ENCODE data around the gene INTS7. TPM values are rescaled to one million over a fixed set of nuclear protein-coding genes. Genes with fewer than 3 reads are reported as not detected.
"Not testable (repeated sequence)": the region's sequence is repeated elsewhere in the genome, so short reads cannot be mapped to it uniquely, and the experiment has no call there.

The INTS7 gene
- total RNA-seq, 2 donors from 2014 or later: 27.6 to 32.8 TPM

DNA sequence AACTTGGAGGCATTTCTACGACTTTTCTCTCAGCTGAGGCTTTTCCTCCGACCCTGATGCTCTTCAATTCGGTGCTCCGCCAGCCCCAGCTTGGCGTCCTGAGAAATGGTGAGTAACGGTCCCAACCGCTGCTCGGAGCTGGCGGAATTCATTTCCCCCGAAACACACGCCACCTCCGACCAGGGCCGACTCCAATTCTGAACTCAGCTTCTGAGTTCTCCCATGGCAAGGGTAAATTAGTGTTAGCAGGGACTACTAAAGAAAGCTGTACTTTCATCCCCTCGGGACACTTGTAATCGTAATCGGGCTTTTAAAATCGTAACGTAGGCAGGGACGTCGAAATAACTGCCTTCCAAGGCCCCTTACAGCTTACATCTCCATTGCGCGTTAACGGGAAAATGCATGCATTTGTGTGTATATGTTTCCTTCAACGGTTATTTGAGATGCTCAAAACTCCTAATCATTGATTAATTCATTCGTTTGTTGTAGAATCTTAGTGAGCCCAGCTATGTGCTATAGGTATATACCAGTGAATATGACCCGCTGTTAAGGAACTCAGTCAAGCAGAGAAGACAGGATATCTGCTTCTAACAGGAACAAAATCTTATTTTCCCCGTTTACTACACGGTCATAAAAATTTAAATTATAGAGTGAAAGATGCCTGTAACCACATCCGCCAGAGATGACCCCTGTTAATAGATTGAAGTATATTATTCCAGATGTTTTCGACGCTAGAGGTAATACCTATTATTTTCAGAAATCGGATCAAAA lies 663 bp upstream of the INTS7 start:
- Mint-ChIP-seq H3K27ac (peak overlapping the region; percentile 99), H3K27me3 (ENCODE audit: insufficient read depth) (no peaks in the 10 kb centered on the region), H3K9me3 (peaks cover 6% of the 10 kb centered on the region), H3K4me3 (peak overlapping the region; percentile 96), H3K4me1 (peaks cover 35% of the 10 kb centered on the region), H3K36me3 (ENCODE audit: low read depth) (peaks cover 25% of the 10 kb centered on the region)
- 1 to 2% methylated on average over 24 to 32 of the region's 32 CpGs for WGBS, 2 experiments (ENCODE audit: insufficient coverage in 1 of 2, insufficient read length in 1 of 2)
- Histone ChIP-seq H3K36me3 (ENCODE audit: control insufficient read depth, insufficient read depth, low read length) (peaks cover 13% of the 10 kb centered on the region), H3K9me3 (ENCODE audit: control insufficient read depth, low read length) (no peaks in the 10 kb centered on the region), H3K27me3 (ENCODE audit: control insufficient read depth, insufficient read depth, low read length, poor library complexity, severe bottlenecking) (no peaks in the 10 kb centered on the region), H3K9ac (ENCODE audit: extremely low read depth, low read length, poor library complexity, severe bottlenecking) (peak overlapping the region; percentile 90), H3K4me3 (ENCODE audit: low read length) (peak overlapping the region; percentile 92), H3K4me1 (ENCODE audit: control insufficient read depth, insufficient read depth, low read length) (no peaks in the 10 kb centered on the region), H3K27ac (ENCODE audit: low read depth, low read length) (peak overlapping the region; percentile 16)
- TF ChIP-seq, protein P1, sequence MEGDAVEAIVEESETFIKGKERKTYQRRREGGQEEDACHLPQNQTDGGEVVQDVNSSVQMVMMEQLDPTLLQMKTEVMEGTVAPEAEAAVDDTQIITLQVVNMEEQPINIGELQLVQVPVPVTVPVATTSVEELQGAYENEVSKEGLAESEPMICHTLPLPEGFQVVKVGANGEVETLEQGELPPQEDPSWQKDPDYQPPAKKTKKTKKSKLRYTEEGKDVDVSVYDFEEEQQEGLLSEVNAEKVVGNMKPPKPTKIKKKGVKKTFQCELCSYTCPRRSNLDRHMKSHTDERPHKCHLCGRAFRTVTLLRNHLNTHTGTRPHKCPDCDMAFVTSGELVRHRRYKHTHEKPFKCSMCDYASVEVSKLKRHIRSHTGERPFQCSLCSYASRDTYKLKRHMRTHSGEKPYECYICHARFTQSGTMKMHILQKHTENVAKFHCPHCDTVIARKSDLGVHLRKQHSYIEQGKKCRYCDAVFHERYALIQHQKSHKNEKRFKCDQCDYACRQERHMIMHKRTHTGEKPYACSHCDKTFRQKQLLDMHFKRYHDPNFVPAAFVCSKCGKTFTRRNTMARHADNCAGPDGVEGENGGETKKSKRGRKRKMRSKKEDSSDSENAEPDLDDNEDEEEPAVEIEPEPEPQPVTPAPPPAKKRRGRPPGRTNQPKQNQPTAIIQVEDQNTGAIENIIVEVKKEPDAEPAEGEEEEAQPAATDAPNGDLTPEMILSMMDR (conservative IDR thresholded peaks at IDR 0.05): no peak
- no peak for DNase-seq

DNA sequence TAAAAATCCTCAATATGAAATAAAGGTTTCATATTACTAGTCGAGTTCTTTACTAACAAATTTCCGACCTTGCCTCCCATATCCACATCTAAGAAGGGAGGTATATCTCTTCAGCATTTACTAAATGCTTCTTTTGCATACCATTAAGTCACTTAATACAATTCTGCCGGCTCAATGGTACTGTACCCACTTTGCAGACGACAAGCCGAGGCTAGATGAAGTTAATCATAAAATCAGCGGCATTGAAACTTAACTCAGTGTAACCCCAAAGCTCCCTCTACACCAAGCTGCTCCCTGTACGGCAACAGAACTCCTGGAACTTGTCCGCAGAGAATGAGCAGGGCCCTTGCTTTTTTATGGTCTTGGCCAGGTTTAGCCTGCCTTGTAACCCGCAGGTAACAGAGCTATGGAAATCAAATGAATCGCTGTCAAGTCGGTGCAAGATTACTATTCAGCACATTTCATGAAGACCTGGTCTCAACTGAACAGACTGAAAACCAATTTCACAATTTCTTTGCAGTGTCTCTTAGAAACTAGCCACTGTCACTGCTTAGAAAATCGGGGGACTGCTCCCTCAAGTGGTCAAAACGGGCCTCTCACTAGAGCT lies 738 bp downstream of the INTS7 start:
- Histone ChIP-seq H3K4me3 (ENCODE audit: low read length) (peak overlapping the region; percentile 92), H3K9me3 (ENCODE audit: control insufficient read depth, low read length) (no peaks in the 10 kb centered on the region), H3K27ac (ENCODE audit: low read depth, low read length) (no peak overlapping the region), H3K9ac (ENCODE audit: extremely low read depth, low read length, poor library complexity, severe bottlenecking) (peak overlapping the region; percentile 90), H3K4me1 (ENCODE audit: control insufficient read depth, insufficient read depth, low read length) (no peaks in the 10 kb centered on the region), H3K36me3 (ENCODE audit: control insufficient read depth, insufficient read depth, low read length) (peaks cover 13% of the 10 kb centered on the region), H3K27me3 (ENCODE audit: control insufficient read depth, insufficient read depth, low read length, poor library complexity, severe bottlenecking) (no peaks in the 10 kb centered on the region)
- H3K4me3 Mint-ChIP-seq: peak overlapping the region; percentile 96
- H3K27me3 Mint-ChIP-seq (ENCODE audit: insufficient read depth): no peaks in the 10 kb centered on the region
- whole genome bisulfite sequencing, 2 experiments (ENCODE audit: insufficient coverage in 1 of 2, insufficient read length in 1 of 2): 13% methylated on average over 10 to 13 of the region's 13 CpGs
- H3K9me3 Mint-ChIP-seq: peaks cover 6% of the 10 kb centered on the region
- peaks cover 19% of the 10 kb centered on the region for H3K36me3 Mint-ChIP-seq (ENCODE audit: low read depth)
- H3K4me1 Mint-ChIP-seq: peaks cover 35% of the 10 kb centered on the region
- no peak for DNase-seq
- TF ChIP-seq, protein P1 (conservative IDR thresholded peaks at IDR 0.05): no peak
- peak overlapping the region; percentile 82 for H3K27ac Mint-ChIP-seq

DNA sequence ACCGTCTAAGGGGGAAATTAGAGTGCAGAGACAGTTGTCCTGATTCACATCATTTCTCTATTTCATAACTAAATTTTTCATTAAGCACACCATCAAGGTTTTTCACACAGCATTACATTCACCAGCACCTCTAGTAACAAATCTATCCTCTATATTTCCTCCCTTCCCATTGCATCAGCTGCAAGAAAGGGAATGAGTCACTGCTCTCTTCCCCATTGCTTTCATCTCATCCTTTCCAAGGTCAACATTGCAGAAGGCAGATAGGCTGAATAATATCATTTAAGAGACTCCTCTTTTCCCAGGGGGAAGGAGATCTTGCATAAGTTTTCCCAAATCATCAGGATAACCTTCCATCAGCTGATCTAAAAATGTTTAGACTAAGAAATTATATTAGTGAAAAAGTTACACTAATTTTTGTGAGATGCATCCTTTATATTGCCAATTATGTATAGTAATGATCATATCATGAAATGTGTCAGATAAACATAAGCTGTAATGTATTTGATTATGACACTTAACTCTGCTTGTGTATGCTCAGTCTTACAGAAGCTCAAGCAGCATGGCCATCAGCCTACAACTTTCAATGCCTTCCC lies 4.3 kb downstream of the INTS7 start:
- H3K9ac ChIP-seq (ENCODE audit: extremely low read depth, low read length, poor library complexity, severe bottlenecking): no peak overlapping the region
- H3K9me3 Mint-ChIP-seq: peaks cover 6% of the 10 kb centered on the region
- H3K4me3 Mint-ChIP-seq: no peak overlapping the region
- H3K36me3 ChIP-seq (ENCODE audit: control insufficient read depth, insufficient read depth, low read length): peaks cover 7% of the 10 kb centered on the region
- H3K4me1 ChIP-seq (ENCODE audit: control insufficient read depth, insufficient read depth, low read length): no peaks in the 10 kb centered on the region
- H3K9me3 ChIP-seq (ENCODE audit: control insufficient read depth, low read length): no peaks in the 10 kb centered on the region
- no peak for DNase-seq
- H3K36me3 Mint-ChIP-seq (ENCODE audit: low read depth): peaks cover 17% of the 10 kb centered on the region
- WGBS, 2 experiments (ENCODE audit: insufficient coverage in 1 of 2, insufficient read length in 1 of 2): 90% methylated on average over 1 of the region's 1 CpG; no CpG with 5 or more reads in 1 of the 2 experiments
- no peaks in the 10 kb centered on the region for H3K27me3 ChIP-seq (ENCODE audit: control insufficient read depth, insufficient read depth, low read length, poor library complexity, severe bottlenecking)
- no peak overlapping the region for H3K4me3 ChIP-seq (ENCODE audit: low read length)
- H3K4me1 Mint-ChIP-seq: peaks cover 25% of the 10 kb centered on the region
- peak overlapping the region; percentile 0 for H3K27ac Mint-ChIP-seq
- H3K27me3 Mint-ChIP-seq (ENCODE audit: insufficient read depth): no peaks in the 10 kb centered on the region
- TF ChIP-seq, protein P1 (conservative IDR thresholded peaks at IDR 0.05): no peak
- H3K27ac ChIP-seq (ENCODE audit: low read depth, low read length): no peak overlapping the region

DNA sequence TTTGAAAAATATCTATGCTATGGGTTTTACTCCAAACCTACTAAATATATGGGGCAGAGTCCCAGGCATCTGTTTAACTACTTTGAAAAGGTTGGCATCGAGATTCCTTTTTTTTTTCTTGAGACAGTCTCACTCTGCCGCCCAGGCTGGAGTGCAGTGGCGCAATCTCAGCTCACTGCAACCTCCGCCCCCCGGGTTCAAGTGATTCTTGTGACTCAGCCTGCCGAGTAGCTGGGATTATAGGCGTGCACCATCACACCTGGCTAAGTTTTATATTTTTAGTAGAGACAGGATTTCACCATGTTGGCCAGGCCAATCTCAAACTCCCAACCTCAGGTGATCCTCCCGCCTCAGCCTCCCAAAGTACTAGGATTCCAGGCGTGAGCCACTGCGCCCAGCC lies 7.6 kb downstream of the INTS7 start:
- not testable (repeated sequence) for H3K27me3 Mint-ChIP-seq (ENCODE audit: insufficient read depth); H3K9ac ChIP-seq (ENCODE audit: extremely low read depth, low read length, poor library complexity, severe bottlenecking); H3K27ac ChIP-seq (ENCODE audit: low read depth, low read length); H3K27ac Mint-ChIP-seq; H3K4me1 ChIP-seq (ENCODE audit: control insufficient read depth, insufficient read depth, low read length); H3K27me3 ChIP-seq (ENCODE audit: control insufficient read depth, insufficient read depth, low read length, poor library complexity, severe bottlenecking); H3K4me3 ChIP-seq (ENCODE audit: low read length); H3K4me3 Mint-ChIP-seq; DNase-seq
- Histone ChIP-seq H3K9me3 (ENCODE audit: control insufficient read depth, low read length) (peaks cover 29% of the 10 kb centered on the region), H3K36me3 (ENCODE audit: control insufficient read depth, insufficient read depth, low read length) (peaks cover 25% of the 10 kb centered on the region)
- 95 to 96% methylated on average over 5 to 10 of the region's 10 CpGs for WGBS, 2 experiments (ENCODE audit: insufficient coverage in 1 of 2, insufficient read length in 1 of 2)
- H3K36me3 Mint-ChIP-seq (ENCODE audit: low read depth): peaks cover 32% of the 10 kb centered on the region
- H3K9me3 Mint-ChIP-seq: peaks cover 23% of the 10 kb centered on the region
- H3K4me1 Mint-ChIP-seq: peaks cover 21% of the 10 kb centered on the region

Measured in endodermal cell (in vitro differentiated cells).